HUDEP-2 (cell line): ENCODE results near the gene HOMER2.
"Not testable (repeated sequence)": the region's sequence is repeated elsewhere in the genome, so short reads cannot be mapped to it uniquely, and the experiment has no call there.

Source experiments
- DNase-seq, 76 experiments: peaks; one replicate each; lab custom pipeline; 2025; ENCODE audit not compliant: unreplicated experiment in 76 of 76; lab: John Stamatoyannopoulos, UW

The HOMER2 gene

GRCh38 chr15:82870727-82871320 lies 81.7 kb downstream of the HOMER2 start:
- DNase-seq, result no peak

- not testable (repeated sequence) for DNase-seq
Observed at GRCh38 chr15:82865981-82866380, 86.5 kb downstream of the HOMER2 start.

- not testable (repeated sequence) for DNase-seq
Observed at GRCh38 chr15:82865581-82865980, 86.9 kb downstream of the HOMER2 start.

GRCh38 chr15:82864967-82865366 lies 87.6 kb downstream of the HOMER2 start:
- DNase-seq, result no peak

- no peak for DNase-seq
Observed at GRCh38 chr15:82862886-82863285, 89.6 kb downstream of the HOMER2 start.

- DNase-seq, result no peak
Observed at GRCh38 chr15:82858932-82859331, 93.6 kb downstream of the HOMER2 start.

GRCh38 chr15:82856397-82857170 lies 95.9 kb downstream of the HOMER2 start:
- no peak for DNase-seq

GRCh38 chr15:82855286-82856100 lies 97.0 kb downstream of the HOMER2 start:
- peak in 5 of 76 experiments; percentile 4 to 20 (median 14) for DNase-seq

- DNase-seq, result no peak
Observed at GRCh38 chr15:82854554-82854953, 98.0 kb downstream of the HOMER2 start.

GRCh38 chr15:82852941-82853561 lies 99.5 kb downstream of the HOMER2 start:
- peak in 19 of 76 experiments; percentile 5 to 48 (median 17) for DNase-seq

GRCh38 chr15:82851981-82852511 lies 100.5 kb downstream of the HOMER2 start:
- DNase-seq, result no peak

GRCh38 chr15:82851306-82851850 lies 101.1 kb downstream of the HOMER2 start:
- no peak for DNase-seq

- DNase-seq, result no peak
Observed at GRCh38 chr15:82850731-82851130, 101.8 kb downstream of the HOMER2 start.

- peak in 75 of 76 experiments; percentile 68 to 99 (median 95) for DNase-seq
Observed at GRCh38 chr15:82849556-82850512, 102.7 kb downstream of the HOMER2 start.

- no peak for DNase-seq
Observed at GRCh38 chr15:82848241-82848993, 104.1 kb downstream of the HOMER2 start.

GRCh38 chr15:82847703-82848102 lies 104.8 kb downstream of the HOMER2 start:
- DNase-seq, result no peak

GRCh38 chr15:82846621-82847020 lies 105.9 kb downstream of the HOMER2 start:
- no peak for DNase-seq

- DNase-seq, result no peak
Observed at GRCh38 chr15:82845686-82846085, 106.8 kb downstream of the HOMER2 start.

GRCh38 chr15:82843566-82843965 lies 109.0 kb downstream of the HOMER2 start:
- no peak for DNase-seq
